Embryonic facial prominence (tissue), 1 donor: ENCODE results near the gene TRAF3.
"Not testable (repeated sequence)": the region's sequence is repeated elsewhere in the genome, so short reads cannot be mapped to it uniquely, and the experiment has no call there.

Source experiments
- DNase-seq: peaks from one replicate; pipeline ENCODE4 v3.0.0-alpha.2; 2016; ENCODE audit errors: extremely low spot score

The TRAF3 gene

DNA sequence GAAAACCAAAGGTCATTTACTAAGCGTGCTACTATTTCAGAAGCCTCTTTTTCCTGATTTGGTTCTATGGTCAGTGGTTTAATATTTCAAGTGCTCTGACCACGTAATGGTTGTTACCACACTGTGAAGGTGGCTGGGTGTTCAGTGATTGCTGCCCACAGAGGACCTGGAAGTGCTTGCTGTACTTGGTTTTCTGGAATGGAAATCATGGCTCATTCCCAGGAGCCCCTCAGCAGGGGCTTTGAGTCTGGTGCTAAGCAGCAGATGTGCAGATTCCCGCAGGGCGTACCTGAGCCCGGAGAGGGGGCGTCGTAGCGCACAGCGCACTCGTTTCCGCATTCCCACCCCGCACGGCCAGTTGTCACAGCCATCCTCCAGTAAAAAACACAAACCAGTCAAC, 50.5 kb downstream of the TRAF3 start:
- DNase-seq, result no peak

GRCh38 chr14:102828151-102828550, 50.9 kb downstream of the TRAF3 start:
- no peak for DNase-seq

- DNase-seq, result no peak
Observed at GRCh38 chr14:102829016-102829548, 51.8 kb downstream of the TRAF3 start.

DNA sequence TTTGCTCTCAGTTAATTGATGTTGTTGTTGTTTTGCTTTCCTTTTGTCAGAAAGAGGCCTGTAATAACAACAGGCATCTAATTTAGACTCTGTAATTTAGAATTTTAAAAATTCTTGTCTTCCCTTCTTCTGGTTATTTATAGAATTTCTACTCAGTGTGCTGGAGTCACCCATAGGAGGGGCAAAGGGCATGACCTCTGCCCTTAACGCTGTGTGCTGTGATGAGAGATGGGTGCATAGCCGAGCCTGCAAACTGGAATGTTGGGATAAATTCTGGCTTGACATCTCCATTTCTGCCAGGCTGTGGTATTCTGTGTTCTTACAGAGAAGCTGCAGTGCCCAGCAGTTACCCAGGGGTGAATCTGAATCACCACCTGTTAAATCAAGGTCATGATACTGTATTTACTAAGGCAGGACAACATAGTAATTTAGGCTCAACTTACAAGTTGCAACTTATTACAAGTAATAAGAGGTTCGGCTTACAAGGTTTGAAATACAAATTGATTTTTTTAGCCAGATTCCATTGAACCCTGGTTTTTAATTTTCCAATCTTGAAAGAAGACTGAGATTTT, 53.3 kb downstream of the TRAF3 start:
- no peak for DNase-seq

GRCh38 chr14:102831163-102831804, 54.0 kb downstream of the TRAF3 start:
- no peak for DNase-seq

DNA sequence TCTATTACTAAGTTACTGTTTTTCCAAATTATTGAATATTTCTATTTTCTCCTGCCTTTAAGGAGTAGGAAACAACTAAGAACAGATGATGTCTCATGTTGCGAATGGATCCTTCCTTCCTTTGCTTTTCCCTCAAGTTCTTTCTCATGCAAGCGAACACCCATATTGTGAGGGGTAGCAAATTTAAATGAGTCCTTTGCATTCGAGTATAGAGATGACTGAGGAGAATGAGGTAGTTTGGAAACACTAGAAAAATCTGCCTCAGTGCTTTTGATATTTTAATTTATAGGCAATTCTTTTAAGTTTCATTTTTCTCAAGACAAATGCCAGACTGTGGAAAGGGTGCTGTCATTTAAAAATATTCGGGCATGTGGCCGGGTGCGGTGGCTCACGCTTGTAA, 56.1 kb downstream of the TRAF3 start:
- no peak for DNase-seq

DNA sequence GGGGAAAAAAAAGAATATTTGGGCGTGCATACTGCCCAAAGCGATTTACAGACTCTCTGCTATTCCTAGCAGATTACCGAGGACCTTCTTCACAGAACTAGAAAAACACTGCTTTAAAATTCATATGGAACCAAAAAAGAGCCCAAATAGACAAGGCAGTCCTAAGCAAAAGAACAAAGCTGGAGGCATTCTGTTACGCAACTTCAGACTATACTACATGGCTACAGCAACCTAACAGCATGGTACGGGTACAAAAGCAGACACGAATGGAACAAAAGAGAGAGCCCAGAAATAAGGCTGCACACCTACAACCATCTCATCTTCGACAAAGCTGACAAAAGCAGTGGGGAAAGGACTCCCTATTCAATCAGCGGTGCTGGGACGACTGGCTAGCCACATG, 56.7 kb downstream of the TRAF3 start:
- DNase-seq, result no peak

GRCh38 chr14:102835959-102836358, 58.7 kb downstream of the TRAF3 start:
- no peak for DNase-seq

DNA sequence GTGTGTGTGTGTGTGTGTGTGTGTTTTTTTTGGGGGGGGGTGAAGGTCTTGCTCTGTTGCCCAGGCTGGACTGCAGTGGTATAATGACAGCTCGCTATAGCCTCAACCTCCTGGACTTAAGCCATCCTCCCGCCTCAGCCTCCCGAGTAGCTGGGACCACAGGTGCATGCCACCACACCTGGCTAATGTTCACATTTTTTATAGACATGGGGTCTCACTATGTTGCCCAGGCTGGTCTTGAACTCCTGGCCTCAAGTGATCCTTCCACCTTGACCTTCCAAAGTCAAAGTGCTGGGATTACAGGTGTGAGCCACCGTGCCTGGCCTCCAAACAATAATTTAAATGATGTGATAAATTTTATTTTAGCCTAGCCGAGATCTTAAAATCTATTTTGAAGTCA, 59.9 kb downstream of the TRAF3 start:
- DNase-seq, result not testable (repeated sequence)

GRCh38 chr14:102838501-102838900, 61.3 kb downstream of the TRAF3 start:
- no peak for DNase-seq

- no peak for DNase-seq
Observed at GRCh38 chr14:102840115-102840514, 62.9 kb downstream of the TRAF3 start.

DNA sequence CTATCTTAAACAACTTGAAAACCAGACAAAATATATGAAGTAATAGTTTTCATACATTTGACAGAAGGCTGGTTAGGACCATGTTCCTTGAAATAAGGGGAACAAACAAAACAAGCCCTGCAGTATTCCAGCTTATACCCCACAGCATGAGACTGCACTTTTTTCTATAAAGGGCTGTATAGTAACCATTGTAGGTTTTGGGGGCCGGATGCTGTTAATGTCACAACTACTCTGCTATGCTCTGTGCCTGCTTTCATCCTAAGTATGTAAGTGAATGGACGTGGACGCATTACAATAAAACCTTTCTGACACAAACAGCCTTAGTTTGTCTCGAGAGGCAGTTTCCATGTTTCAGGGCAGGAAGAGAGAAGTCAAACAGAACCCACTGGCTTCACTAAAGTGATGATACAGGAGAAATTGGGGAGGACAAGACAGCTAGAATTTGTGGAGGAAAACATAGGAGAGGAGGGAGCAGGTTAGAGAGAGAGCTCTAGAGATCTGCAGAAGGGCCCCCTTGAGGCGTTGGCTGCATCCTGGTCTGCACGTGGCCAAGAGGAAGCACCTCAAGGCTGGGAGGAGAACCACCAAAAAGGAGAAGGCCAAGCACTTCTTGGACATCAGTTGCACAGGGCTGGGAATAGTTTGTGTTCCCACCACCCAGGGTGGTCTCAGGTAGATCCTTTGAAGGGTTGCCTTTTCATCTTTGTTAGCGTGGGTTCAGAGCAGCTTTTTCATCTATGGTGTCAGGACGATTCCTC, 63.7 kb downstream of the TRAF3 start:
- no peak for DNase-seq

GRCh38 chr14:102848830-102849525, 71.7 kb downstream of the TRAF3 start:
- DNase-seq, result no peak

DNA sequence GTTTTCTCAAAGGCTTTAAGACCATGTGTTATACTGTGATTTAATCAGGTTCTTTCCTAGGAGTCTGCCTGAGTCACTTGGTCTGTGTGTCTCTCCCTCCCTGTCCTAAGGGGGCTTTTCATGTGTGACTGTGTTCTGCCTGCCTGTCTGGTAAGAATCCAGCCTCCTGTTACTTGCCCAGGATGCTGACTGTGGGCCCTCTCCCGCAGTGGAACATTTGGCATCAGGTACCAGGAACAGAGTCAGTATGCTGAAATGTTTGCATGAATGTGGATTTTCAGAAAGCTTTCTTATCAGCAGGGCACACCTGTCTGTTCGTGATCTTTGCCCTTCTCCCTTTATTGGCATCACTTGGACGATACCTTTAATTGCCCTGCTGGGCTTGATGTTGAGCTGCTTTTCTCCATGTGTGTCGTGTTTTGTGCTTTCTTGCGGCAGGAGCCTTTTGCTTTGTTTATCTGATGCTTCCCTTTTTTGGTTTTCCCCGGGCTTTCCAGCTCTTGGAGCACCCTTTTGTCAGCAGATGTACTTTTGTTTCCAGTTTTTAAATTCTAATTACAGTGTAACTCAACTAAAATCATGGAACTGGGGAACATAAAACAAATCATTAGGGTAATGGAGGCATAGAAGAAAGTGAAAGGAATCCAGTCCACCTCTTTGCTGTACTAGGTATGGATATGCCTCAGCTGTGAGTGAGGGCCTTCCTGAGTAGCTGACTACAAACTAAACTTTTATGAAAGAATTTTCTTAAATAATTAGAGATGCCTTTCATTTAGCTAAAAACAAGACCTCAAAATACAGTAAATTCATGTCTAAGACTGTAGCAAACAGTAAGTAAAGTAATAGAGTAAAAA, 72.5 kb downstream of the TRAF3 start:
- no peak for DNase-seq

GRCh38 chr14:102853648-102854047, 76.4 kb downstream of the TRAF3 start:
- no peak for DNase-seq

- no peak for DNase-seq
Observed at GRCh38 chr14:102854091-102854703, 76.9 kb downstream of the TRAF3 start.

DNA sequence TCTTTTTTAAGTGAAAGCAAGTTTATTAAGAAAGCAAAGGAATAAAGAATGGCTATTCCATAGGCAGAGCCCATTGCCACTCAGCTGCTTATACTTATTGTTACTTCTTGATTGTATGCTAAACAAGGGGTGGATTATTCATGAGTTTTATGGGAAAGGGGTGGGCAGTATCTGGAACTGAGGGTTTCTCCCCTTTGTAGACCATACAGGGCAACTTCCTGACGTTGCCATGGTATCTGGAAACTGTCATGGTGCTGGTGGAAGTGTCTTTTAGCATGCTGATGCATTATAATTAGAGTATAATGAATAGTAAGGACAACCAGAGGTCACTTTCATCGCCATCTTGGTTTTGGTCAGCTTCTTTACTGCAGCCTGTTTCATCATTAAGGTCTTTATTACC, 78.9 kb downstream of the TRAF3 start:
- no peak for DNase-seq

GRCh38 chr14:102857444-102857843, 80.2 kb downstream of the TRAF3 start:
- DNase-seq, result no peak

DNA sequence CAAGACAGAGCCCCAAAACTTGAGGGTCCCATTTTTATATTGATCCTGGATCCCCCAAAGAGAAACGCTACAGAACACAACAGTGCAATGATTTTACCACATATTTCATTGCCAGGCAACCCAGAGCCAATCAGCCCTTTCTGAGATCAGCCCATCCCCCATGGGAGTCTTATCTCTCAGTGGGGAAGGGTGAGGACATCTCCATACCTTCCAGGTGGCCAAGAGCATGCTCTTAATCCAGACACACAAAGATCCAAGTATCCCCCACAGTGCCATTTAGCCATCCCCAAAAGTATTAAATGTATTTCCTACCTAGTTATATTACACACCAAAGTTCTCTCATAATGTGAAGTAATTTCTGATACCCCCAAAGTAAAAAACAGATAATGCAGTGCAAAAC, 82.7 kb downstream of the TRAF3 start:
- DNase-seq, result no peak

- DNase-seq, result no peak
Observed at GRCh38 chr14:102862154-102862773, 85.0 kb downstream of the TRAF3 start.
